ENCODE measurements around the gene LATS2. TPM values are rescaled to one million over a fixed set of nuclear protein-coding genes. Genes with fewer than 3 reads are reported as not detected.

LATS2 gene
- total RNA-seq, 1 experiment from 2014 or later, result 18.8 TPM

GRCh38 chr13:21046203-21046602 lies 15.2 kb downstream of the LATS2 start:
- no peaks in the 10 kb centered on the region for H3K9me2 ChIP-seq (ENCODE audit: insufficient read depth)
- CTCF ChIA-PET, result no interaction called here
- no peaks in the 10 kb centered on the region for H3K9me3 ChIP-seq (ENCODE audit: control insufficient read depth in 1 of 2, insufficient read depth in 1 of 2, low read depth in 1 of 2, low read length in 2 of 2)
- H3K27ac ChIP-seq (ENCODE audit: low read depth, low read length), result no peak overlapping the region
- RAD21 ChIA-PET (ENCODE audit: low non-redundant PET in 1 of 2, low total read pairs in 2 of 2, uncharacterized antibody in 2 of 2, unreplicated experiment in 2 of 2), result no interaction called here
- DNase-seq (ENCODE audit: low read depth, low spot score) (no peak), ATAC-seq (no peak)
- no peak overlapping the region for H3K4me3 ChIP-seq (replicated peaks in 1 of 2; ENCODE audit: low read depth in 1 of 2, low read length in 2 of 2)
- BruUV-seq (replicated peaks), result no TSS peak
- no peak overlapping the region for H2AFZ ChIP-seq (ENCODE audit: low read depth, low read length, poor library complexity, severe bottlenecking)
- H4K20me1 ChIP-seq (ENCODE audit: insufficient read depth), result no peaks in the 10 kb centered on the region
- H3K9ac ChIP-seq (ENCODE audit: low read length), result no peak overlapping the region
- H3K79me2 ChIP-seq (ENCODE audit: insufficient read depth, low read length), result peaks cover 96% of the 10 kb centered on the region
- H3K27me3 ChIP-seq (ENCODE audit: insufficient read depth, low read length), result no peaks in the 10 kb centered on the region
- no peak for TF ChIP-seq ATF3 (IDR thresholded peaks at IDR 0.05)
- TF ChIP-seq ZBTB33 (IDR thresholded peaks at IDR 0.05; ENCODE audit: extremely low read depth, insufficient replicate concordance, low read length), result no peak
- TF ChIP-seq ELF1 (IDR thresholded peaks at IDR 0.05; ENCODE audit: borderline replicate concordance, low read depth), result no peak
- TF ChIP-seq, protein P1, sequence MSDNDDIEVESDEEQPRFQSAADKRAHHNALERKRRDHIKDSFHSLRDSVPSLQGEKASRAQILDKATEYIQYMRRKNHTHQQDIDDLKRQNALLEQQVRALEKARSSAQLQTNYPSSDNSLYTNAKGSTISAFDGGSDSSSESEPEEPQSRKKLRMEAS (IDR thresholded peaks at IDR 0.05), result no peak
- no peak for TF ChIP-seq RAD21 (IDR thresholded peaks at IDR 0.05; ENCODE audit: low read depth)
- no peak for TF ChIP-seq TCF7L2 (IDR thresholded peaks at IDR 0.05; ENCODE audit: borderline replicate concordance, extremely low read depth, insufficient read depth, insufficient read length)
- TF ChIP-seq SRF (IDR thresholded peaks at IDR 0.05; ENCODE audit: low read depth), result no peak
- TF ChIP-seq FOSL1 (IDR thresholded peaks at IDR 0.05; ENCODE audit: low read depth), result no peak
- TF ChIP-seq POLR2AphosphoS5 (IDR thresholded peaks at IDR 0.05; ENCODE audit: low read depth, low read length), result no peak
- no peak for TF ChIP-seq YY1 (IDR thresholded peaks at IDR 0.05; ENCODE audit: extremely low read depth, insufficient replicate concordance, low read depth, low read length)
- H3K36me3 ChIP-seq (ENCODE audit: control insufficient read depth in 1 of 2, insufficient read depth in 2 of 2, low read length in 2 of 2), result peaks cover 3 to 4% of the 10 kb centered on the region in 2 experiments; a peak in 1 of 4 replicates
- intact Hi-C loops (cut with micrococcal nuclease), result no loop called here
- no peaks in the 10 kb centered on the region for H3K4me1 ChIP-seq (ENCODE audit: control insufficient read depth in 1 of 2, insufficient read depth in 2 of 2, low read length in 2 of 2)
- POLR2A ChIA-PET, result no interaction called here
- H3K4me2 ChIP-seq (ENCODE audit: low read length), result no peak overlapping the region

Data from HCT116 (cell line).